GM12892 (cell line): Measurements from ENCODE around the gene CFAP221.

Experiments used
- POLR2A ChIP-seq: IDR thresholded peaks from 2 replicates; pipeline ENCODE4 v1.6.1; 2011; ENCODE audit warnings: low read depth, low read length, control low read depth
- POLR2AphosphoS5 ChIP-seq: IDR thresholded peaks from 2 replicates; pipeline ENCODE4 v1.6.1; 2011; ENCODE audit warnings: low read depth, low read length, control low read depth
- TAF1 ChIP-seq: IDR thresholded peaks from 2 replicates; pipeline ENCODE4 v1.6.1; 2011; ENCODE audit warnings: low read depth, mild to moderate bottlenecking, control low read depth, low read length, borderline replicate concordance

DNA sequence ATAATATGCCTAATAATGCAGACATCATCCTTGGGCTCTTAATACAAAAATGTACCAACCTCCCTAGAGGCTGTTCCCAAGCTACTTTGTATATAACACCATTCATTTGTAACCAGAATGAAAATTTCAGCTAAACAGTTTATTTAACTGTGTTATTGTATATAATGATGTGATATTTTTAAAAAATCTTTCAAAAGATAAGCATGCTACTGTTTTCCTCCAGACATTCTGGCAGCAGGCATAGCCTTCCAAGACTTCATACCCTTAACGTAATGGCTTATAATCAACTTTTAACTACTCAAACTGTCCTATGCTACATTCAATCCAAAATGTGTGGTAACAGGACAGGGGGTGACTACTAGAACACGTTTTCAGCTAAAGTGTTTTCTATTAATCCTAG is 21.2 kb downstream of the CFAP221 start:
- TF ChIP-seq POLR2A (no peak), POLR2AphosphoS5 (no peak), TAF1 (no peak)
